RWPE1 (cell line): Measurements from ENCODE around the gene SHISA8.
"Not testable (repeated sequence)": the region's sequence is repeated elsewhere in the genome, so short reads cannot be mapped to it uniquely, and the experiment has no call there.

Experiments used
- CTCF ChIA-PET: fragments of 350-600 bp; sonication (Branson Sonifier 250); formaldehyde crosslinking; extraction: SDS; loops from one replicate; lab custom pipeline; 2021; lab: Yijun Ruan, JAX
- POLR2A ChIA-PET: fragments of 400-600 bp; formaldehyde crosslinking; extraction: SDS; loops from one replicate; lab custom pipeline; 2020; ENCODE audit warnings: antibody characterized with exemption; ENCODE audit not compliant: low non-redundant PET; lab: Yijun Ruan, JAX
- DNase-seq: peaks from one replicate; pipeline ENCODE4 v3.0.0; 2012; ENCODE audit warnings: low spot score
- H3K27ac ChIP-seq: fragments of 450-650 bp; 2 replicates; pipeline ENCODE4 v1.5.1; 2017
- CTCF ChIP-seq: fragments of 450-650 bp; conservative IDR thresholded peaks from 2 replicates; pipeline ENCODE4 v1.5.1; 2017; ENCODE audit warnings: low read depth, mild to moderate bottlenecking

The SHISA8 gene

GRCh38 chr22:41949297-41949965, 34.6 kb upstream of the SHISA8 start:
- POLR2A ChIA-PET = no interaction called here
- H3K27ac ChIP-seq = no peak overlapping the region
- no peak for TF ChIP-seq CTCF
- CTCF ChIA-PET = no interaction called here
- no peak for DNase-seq

GRCh38 chr22:41948928-41949296, 34.0 kb upstream of the SHISA8 start:
- H3K27ac ChIP-seq, CTCF ChIA-PET, POLR2A ChIA-PET, DNase-seq: not testable (repeated sequence)

GRCh38 chr22:41948142-41948541, 33.3 kb upstream of the SHISA8 start:
- DNase-seq = no peak
- TF ChIP-seq CTCF = no peak
- no peak overlapping the region for H3K27ac ChIP-seq
- ChIA-PET POLR2A (no interaction called here), CTCF (no interaction called here)

- DNase-seq = no peak
- CTCF ChIA-PET = interaction anchor here (0.6 kb wide), 1 partner anchor 123 kb away, joined by 3 read pairs; no protein-coding TSS in a partner anchor
- H3K27ac ChIP-seq = peak overlapping the region; percentile 88
- POLR2A ChIA-PET = no interaction called here
- TF ChIP-seq CTCF = no peak
Measured at GRCh38 chr22:41947424-41948080, 32.7 kb upstream of the SHISA8 start.

- H3K27ac ChIP-seq = peak within 1 kb of the TSS; percentile 88
- ChIA-PET POLR2A (interaction anchor here (0.6 kb wide), 1 partner anchor 961 kb away, joined by 3 read pairs; no protein-coding TSS in a partner anchor), CTCF (interaction anchor here (0.6 to 1.0 kb wide), 2 partner anchors 21 to 123 kb away, joined by 3 read pairs; no protein-coding TSS in a partner anchor)
Measured at GRCh38 chr22:41946629-41947423, 32.0 kb upstream of the SHISA8 start, which contains the start of gene CENPM. TSS of gene CENPM (minus strand) at chr22:41947152. CDS start at chr22:41947076, 76 bp downstream.

GRCh38 chr22:41943661-41944209, 28.9 kb upstream of the SHISA8 start:
- POLR2A ChIA-PET = no interaction called here
- H3K27ac ChIP-seq = peak overlapping the region; percentile 59
- DNase-seq = no peak
- no peak for TF ChIP-seq CTCF
- CTCF ChIA-PET = interaction anchor here (1.8 kb wide), 1 partner anchor 247 kb away, joined by 8 read pairs; no protein-coding TSS in a partner anchor

More at GRCh38 chr22:41946629-41947423, 32.0 kb upstream of the SHISA8 start, which contains the start of gene CENPM:
- peak; percentile 86 for DNase-seq
- TF ChIP-seq CTCF = no peak
